Smooth muscle cell (in vitro differentiated cells): Measurements from ENCODE around the gene P3H4. TPM values are rescaled to one million over a fixed set of nuclear protein-coding genes. Genes with fewer than 3 reads are reported as not detected.

Experiments
- DNase-seq: peaks from one replicate; lab custom pipeline; 2025; ENCODE audit not compliant: unreplicated experiment; lab: John Stamatoyannopoulos, UW
- H2AFZ ChIP-seq: fragments of 200-600 bp; sonication (generic); 2 replicates; pipeline ENCODE4 v1.6.0; 2016; ENCODE audit warnings: antibody characterized with exemption, low read depth, mild to moderate bottlenecking
- H3F3A ChIP-seq: fragments of 200-600 bp; sonication (generic); 2 replicates; pipeline ENCODE4 v1.6.0; 2017; ENCODE audit warnings: antibody characterized with exemption, low read depth
- H3K27ac ChIP-seq: fragments of 200-600 bp; sonication (generic); 2 replicates; pipeline ENCODE4 v1.5.1; 2016; ENCODE audit warnings: low read depth, mild to moderate bottlenecking
- H3K27me3 ChIP-seq: fragments of 200-600 bp; sonication (generic); 2 replicates; pipeline ENCODE4 v1.6.1; 2016; ENCODE audit warnings: low read depth, mild to moderate bottlenecking
- H3K36me3 ChIP-seq: fragments of 200-600 bp; sonication (generic); 2 replicates; pipeline ENCODE4 v1.5.1; 2016; ENCODE audit warnings: low read depth
- H3K4me1 ChIP-seq: fragments of 200-600 bp; sonication (generic); 2 replicates; pipeline ENCODE4 v1.5.1; 2016; ENCODE audit warnings: low read depth
- H3K4me2 ChIP-seq: fragments of 200-600 bp; sonication (generic); 2 replicates; pipeline ENCODE4 v1.6.0; 2016; ENCODE audit warnings: mild to moderate bottlenecking
- H3K4me3 ChIP-seq: fragments of 200-600 bp; sonication (generic); 2 replicates; pipeline ENCODE4 v1.5.1; 2016; ENCODE audit warnings: mild to moderate bottlenecking
- H3K79me2 ChIP-seq: fragments of 200-600 bp; sonication (generic); 2 replicates; pipeline ENCODE4 v1.6.0; 2016; ENCODE audit warnings: low read depth, mild to moderate bottlenecking
- H3K9ac ChIP-seq: fragments of 200-600 bp; sonication (generic); 2 replicates; pipeline ENCODE4 v1.6.0; 2016; ENCODE audit warnings: low read depth
- H3K9me3 ChIP-seq: fragments of 200-600 bp; sonication (generic); replicated peaks from 2 replicates; pipeline ENCODE4 v1.5.1; 2016; ENCODE audit warnings: low read depth
- H4K20me1 ChIP-seq: fragments of 200-600 bp; sonication (generic); 2 replicates; pipeline ENCODE4 v1.6.0; 2016; ENCODE audit warnings: low read depth
- CTCF ChIP-seq: fragments of 200-600 bp; sonication (generic); IDR thresholded peaks from 2 replicates; pipeline ENCODE4 v1.5.1; 2017; ENCODE audit warnings: borderline replicate concordance, mild to moderate bottlenecking, antibody characterized with exemption; ENCODE audit not compliant: insufficient read depth, poor library complexity, severe bottlenecking
- WGBS: methylation state at CpG from one replicate; pipeline ENCODE4 v1.1.7; 2016; ENCODE audit warnings: low lambda C conversion rate; 5-methylcytosine and 5-hydroxymethylcytosine counted together
- polyA plus RNA-seq: library from polyadenylated mRNA; unstranded; fragments of >200 nt; fragmentation: Nextera tagmentation; extraction: Ambion mirVana; gene quantifications from 2 replicates; pipeline ENCODE4 v1.2.1, GENCODE V29; 2016
- total RNA-seq: library from RNA; depleted of rRNA; stranded (reverse); fragments of >200 nt; gene quantifications from 2 replicates; pipeline ENCODE4 v1.2.3, GENCODE V29; 2014

P3H4 gene
- total and polyA plus RNA-seq, 2 experiments from 2014 or later = 98.6 to 186 TPM

GRCh38 chr17:41818024-41818423 lies 6.3 kb upstream of the P3H4 start:
- WGBS = 98% methylated on average over 20 of the region's 20 CpGs
- H3K4me3 ChIP-seq = no peak overlapping the region
- no peak for TF ChIP-seq CTCF
- no peaks in the 10 kb centered on the region for H3K36me3 ChIP-seq
- no peak overlapping the region for H3K27ac ChIP-seq
- peaks cover 84% of the 10 kb centered on the region for H4K20me1 ChIP-seq
- no peak for DNase-seq
- H3K79me2 ChIP-seq = peaks cover 43% of the 10 kb centered on the region
- no peaks in the 10 kb centered on the region for H3K9me3 ChIP-seq
- H3F3A ChIP-seq = peaks cover 14% of the 10 kb centered on the region
- H3K4me1 ChIP-seq = peaks cover 21% of the 10 kb centered on the region
- H3K27me3 ChIP-seq = no peaks in the 10 kb centered on the region
- no peak overlapping the region for H3K9ac ChIP-seq
- H3K4me2 ChIP-seq = no peak overlapping the region
- H2AFZ ChIP-seq = no peak overlapping the region

- Histone ChIP-seq H3K36me3 (no peaks in the 10 kb centered on the region), H3K9ac (no peak overlapping the region), H2AFZ (no peak overlapping the region), H3F3A (peaks cover 14% of the 10 kb centered on the region), H3K9me3 (no peaks in the 10 kb centered on the region), H3K27me3 (no peaks in the 10 kb centered on the region), H4K20me1 (peaks cover 74% of the 10 kb centered on the region), H3K4me3 (no peak overlapping the region), H3K4me2 (peak overlapping the region; percentile 51), H3K27ac (peak overlapping the region; percentile 42), H3K79me2 (peaks cover 45% of the 10 kb centered on the region), H3K4me1 (peaks cover 21% of the 10 kb centered on the region)
- TF ChIP-seq CTCF = no peak
- no peak for DNase-seq
- WGBS = 96% methylated on average over 22 of the region's 23 CpGs
These were observed 5.0 kb upstream of the P3H4 start for GRCh38 chr17:41816637-41817320.

- peak overlapping the region; percentile 90 for H3K9ac ChIP-seq
- no peaks in the 10 kb centered on the region for H3K9me3 ChIP-seq
- H3K79me2 ChIP-seq = peaks cover 67% of the 10 kb centered on the region
- H3K27ac ChIP-seq = peak overlapping the region; percentile 92
- H3K4me2 ChIP-seq = peak overlapping the region; percentile 96
- TF ChIP-seq CTCF = no peak
- H2AFZ ChIP-seq = no peak overlapping the region
- peaks cover 8% of the 10 kb centered on the region for H3F3A ChIP-seq
- WGBS = 17% methylated on average over 1 of the region's 1 CpG
- H3K36me3 ChIP-seq = no peaks in the 10 kb centered on the region
- DNase-seq = no peak
- H3K4me1 ChIP-seq = peaks cover 36% of the 10 kb centered on the region
- H4K20me1 ChIP-seq = peaks cover 67% of the 10 kb centered on the region
- H3K27me3 ChIP-seq = no peaks in the 10 kb centered on the region
- H3K4me3 ChIP-seq = peak overlapping the region; percentile 88
These were observed 2.4 kb upstream of the P3H4 start for GRCh38 chr17:41814195-41814594.

GRCh38 chr17:41813699-41814124 lies 2.0 kb upstream of the P3H4 start:
- Histone ChIP-seq H3K27ac (peak overlapping the region; percentile 92), H3K27me3 (no peaks in the 10 kb centered on the region), H3F3A (peaks cover 8% of the 10 kb centered on the region), H3K4me1 (peaks cover 36% of the 10 kb centered on the region), H3K4me2 (peak overlapping the region; percentile 96), H3K4me3 (peak overlapping the region; percentile 88), H4K20me1 (peaks cover 67% of the 10 kb centered on the region), H3K9ac (peak overlapping the region; percentile 90), H3K79me2 (peaks cover 71% of the 10 kb centered on the region), H3K36me3 (no peaks in the 10 kb centered on the region), H3K9me3 (no peaks in the 10 kb centered on the region), H2AFZ (no peak overlapping the region)
- WGBS = 22% methylated on average over 9 of the region's 9 CpGs
- DNase-seq = no peak
- TF ChIP-seq CTCF = no peak
